A549 (cell line): Measurements from ENCODE around the gene KCTD6. TPM values are rescaled to one million over a fixed set of nuclear protein-coding genes. Genes with fewer than 3 reads are reported as not detected.

Source experiments
- ATAC-seq, 2 experiments: fragments of 200-7000 bp in 1 of 2; fragments of >200 bp in 1 of 2; cut with Nextera tagmentation in 1 of 2; cut with Tn5 transposase in 1 of 2; 3 replicates each; pipeline versions ENCODE4 v1.8.0 to v1.9.1; 2018 to 2020; ENCODE audit warnings: mild to moderate bottlenecking in 1 of 2, moderate library complexity in 1 of 2
- CTCF ChIA-PET: fragments of 300-600 bp; sonication (Branson Sonifier 250); formaldehyde crosslinking; extraction: SDS; loops from one replicate; lab custom pipeline; 2021; ENCODE audit warnings: antibody characterized with exemption, inconsistent platforms; lab: Yijun Ruan, JAX
- POLR2A ChIA-PET: fragments of 350-600 bp; formaldehyde crosslinking; extraction: SDS; loops from one replicate; lab custom pipeline; 2021; ENCODE audit warnings: antibody characterized with exemption, inconsistent platforms; lab: Yijun Ruan, JAX
- DNase-seq, 2 experiments: peaks; one replicate each; pipeline versions ENCODE4 v3.0.0 to v3.0.0-alpha.2; 2011 to 2016; ENCODE audit warnings: low read depth in 1 of 2, low spot score in 1 of 2
- FAIRE-seq: peaks from 2 replicates; lab custom pipeline; 2011; peaks lifted over from hg19 to GRCh38; lab: Jason Lieb, UNC
- H3K27ac ChIP-seq, 2 experiments: fragments of >200 bp; sonication (Bioruptor Twin); formaldehyde crosslinking; 3 replicates each; pipeline ENCODE4 v1.5.1; 2016 to 2017
- H3K4me1 ChIP-seq: fragments of >200 bp; sonication (Bioruptor Twin); formaldehyde crosslinking; 3 replicates; pipeline ENCODE4 v1.6.1; 2016
- H3K4me2 ChIP-seq: fragments of >200 bp; sonication (Bioruptor Twin); formaldehyde crosslinking; 3 replicates; pipeline ENCODE4 v1.6.1; 2016
- H3K4me3 ChIP-seq: fragments of >200 bp; sonication (Bioruptor Twin); formaldehyde crosslinking; 3 replicates; pipeline ENCODE4 v1.5.1; 2016
- H3K9me3 ChIP-seq: fragments of >200 bp; sonication (Bioruptor Twin); formaldehyde crosslinking; 3 replicates; pipeline ENCODE4 v1.6.1; 2016
- BCL3 ChIP-seq: fragments of >200 bp; sonication (Bioruptor Twin); formaldehyde crosslinking; IDR thresholded peaks from 3 replicates; pipeline ENCODE4 v1.6.1; 2016
- CBX8 ChIP-seq: fragments of 200-600 bp; sonication (generic); IDR thresholded peaks from 2 replicates; pipeline ENCODE4 v1.6.1; 2016
- CTCF ChIP-seq: fragments of >200 bp; sonication (Bioruptor Twin); formaldehyde crosslinking; IDR thresholded peaks from 3 replicates; pipeline ENCODE4 v1.5.1; 2016
- E2F6 ChIP-seq: IDR thresholded peaks from 2 replicates; pipeline ENCODE4 v1.6.1; 2012; ENCODE audit warnings: low read depth, borderline replicate concordance
- EHMT2 ChIP-seq: fragments of 200-600 bp; sonication (generic); IDR thresholded peaks from 2 replicates; pipeline ENCODE4 v1.6.1; 2016; ENCODE audit warnings: antibody characterized with exemption, low read depth, mild to moderate bottlenecking, moderate library complexity
- ELK1 ChIP-seq: fragments of 150-350 bp; IDR thresholded peaks from 2 replicates; pipeline ENCODE4 v1.6.1; 2014; ENCODE audit warnings: low read depth, mild to moderate bottlenecking, low read length
- ESRRA ChIP-seq: fragments of 150-350 bp; IDR thresholded peaks from 2 replicates; pipeline ENCODE4 v1.6.1; 2014; ENCODE audit warnings: mild to moderate bottlenecking, low read length, borderline replicate concordance
- GATA3 ChIP-seq: IDR thresholded peaks from 2 replicates; pipeline ENCODE4 v1.6.1; 2012; ENCODE audit warnings: borderline replicate concordance
- HDAC2 ChIP-seq: fragments of 200-600 bp; sonication (generic); IDR thresholded peaks from 2 replicates; pipeline ENCODE4 v1.6.1; 2016
- HES2 ChIP-seq: fragments of >200 bp; sonication (Bioruptor Twin); formaldehyde crosslinking; IDR thresholded peaks from 2 replicates; pipeline ENCODE4 v1.6.1; 2016
- KDM1A ChIP-seq: fragments of 200-600 bp; sonication (generic); IDR thresholded peaks from 2 replicates; pipeline ENCODE4 v1.6.1; 2016; ENCODE audit warnings: low read depth, mild to moderate bottlenecking
- MAZ ChIP-seq: fragments of 150-350 bp; IDR thresholded peaks from 2 replicates; pipeline ENCODE4 v1.6.1; 2014; ENCODE audit warnings: antibody characterized with exemption, low read depth, low read length, borderline replicate concordance
- NR3C1 ChIP-seq: fragments of >200 bp; sonication (Bioruptor Twin); formaldehyde crosslinking; IDR thresholded peaks from 3 replicates; pipeline ENCODE4 v1.6.1; 2017
- RCOR1 ChIP-seq: fragments of 150-350 bp; IDR thresholded peaks from 2 replicates; pipeline ENCODE4 v1.6.1; 2014; ENCODE audit warnings: antibody characterized with exemption, low read length, low read depth
- REST ChIP-seq: fragments of 200-600 bp; sonication (generic); IDR thresholded peaks from 2 replicates; pipeline ENCODE4 v1.6.1; 2016; ENCODE audit warnings: antibody characterized with exemption, mild to moderate bottlenecking, moderate library complexity
- SREBF2 ChIP-seq: fragments of 450-650 bp; IDR thresholded peaks from 2 replicates; pipeline ENCODE4 v1.6.1; 2014; ENCODE audit warnings: mild to moderate bottlenecking, moderate library complexity
- TP53 ChIP-seq: fragments of 250-450 bp; sonication (Bioruptor Pico); IDR thresholded peaks from 2 replicates; pipeline ENCODE4 v1.5.0; 2021; ENCODE audit warnings: mild to moderate bottlenecking, moderate library complexity
- ZC3H11A ChIP-seq: fragments of 450-650 bp; IDR thresholded peaks from 2 replicates; pipeline ENCODE4 v1.6.1; 2014; ENCODE audit warnings: antibody characterized with exemption, mild to moderate bottlenecking
- ZNF302 ChIP-seq: fragments of 250-450 bp; sonication (Bioruptor Pico); IDR thresholded peaks from 2 replicates; pipeline ENCODE4 v1.9.0; 2021; ENCODE audit warnings: inconsistent platforms, mild to moderate bottlenecking, moderate library complexity
- WGBS: methylation state at CpG from one replicate; pipeline ENCODE4 v1.1.6; 2017; ENCODE audit errors: missing lambda C conversion rate; 5-methylcytosine and 5-hydroxymethylcytosine counted together
- polyA plus RNA-seq, 4 experiments: library from polyadenylated mRNA; depleted of rRNA in 3 of 4; stranded (reverse); fragments of >200 nt; fragmentation: RNase III in 1 of 4; extraction: RNeasy Plus Mini Kit Qiagen cat#74134 plus additional on column Dnase treatment in 1 of 4; gene quantifications; 2 replicates in 3 of 4; 3 replicates in 1 of 4; pipeline ENCODE4 v1.2.3, GENCODE V29; 2011 to 2017

KCTD6 gene
- polyA plus RNA-seq, 2 of the 4 experiments (the other 2 are of a cell fraction), result 8.1 to 24.4 TPM

- TF ChIP-seq HDAC2 (no peak), E2F6 (no peak), HES2 (no peak), ZNF302 (CRISPR knock-in tag) (no peak), TP53 (no peak)
- no peak overlapping the region for H3K27ac ChIP-seq
- ChIA-PET POLR2A (no interaction called here), CTCF (interaction anchor here (1.7 kb wide), 1 partner anchor 21 kb away, joined by 3 read pairs; no protein-coding TSS in a partner anchor)
- ATAC-seq, result no peak
- no peak for DNase-seq
- peaks cover 4% of the 10 kb centered on the region; the same call in 1 of the 3 replicates for H3K4me1 ChIP-seq
- no peak overlapping the region for H3K4me2 ChIP-seq
- 54% methylated on average over 3 of the region's 3 CpGs for WGBS
- H3K4me3 ChIP-seq, result no peak overlapping the region
- no peaks in the 10 kb centered on the region for H3K9me3 ChIP-seq
- FAIRE-seq, result no peak
Observed at GRCh38 chr3:58518291-58518789, 26.4 kb downstream of the KCTD6 start.

GRCh38 chr3:58519668-58520402 lies 27.9 kb downstream of the KCTD6 start:
- POLR2A ChIA-PET, result no interaction called here
- no peaks in the 10 kb centered on the region for H3K9me3 ChIP-seq
- WGBS, result 86% methylated on average over 4 of the region's 6 CpGs
- H3K27ac ChIP-seq, result no peak overlapping the region
- TF ChIP-seq EHMT2 (no peak), CTCF (no peak), BCL3 (no peak), CBX8 (no peak), MAZ (no peak), ZC3H11A (no peak), ELK1 (no peak), SREBF2 (no peak), RCOR1 (no peak), REST (no peak), NR3C1 (no peak), ESRRA (no peak), GATA3 (no peak), KDM1A (no peak)
- no peak overlapping the region for H3K4me3 ChIP-seq
- H3K4me2 ChIP-seq, result no peak overlapping the region
- no peak for FAIRE-seq
- H3K4me1 ChIP-seq, result peaks cover 4% of the 10 kb centered on the region; the same call in 1 of the 3 replicates
- ATAC-seq, result 0 out of 6 replicates have a peak, but pooled peaks of 1 of the 2 experiments have one; percentile 59
- DNase-seq, result no peak
- CTCF ChIA-PET, result interaction anchor here (1.4 to 2.2 kb wide), 2 partner anchors 13 to 56 kb away, joined by 3 to 4 read pairs; no protein-coding TSS in a partner anchor
